Colon (tissue), 2 donors: ENCODE measurements around the gene HCST.
A peak's percentile ranks its signal among the peaks of the same experiment; 100 is the strongest.
"Not testable (repeated sequence)": the region's sequence is repeated elsewhere in the genome, so short reads cannot be mapped to it uniquely, and the experiment has no call there.

Experiments
- FAIRE-seq: peaks from 2 replicates; lab custom pipeline; 2012; peaks lifted over from hg19 to GRCh38; lab: Jason Lieb, UNC
- donor health status: control.
- donor health status: control.

HCST gene

GRCh38 chr19:35879770-35880317 lies 22.5 kb upstream of the HCST start:
- FAIRE-seq, result no peak

GRCh38 chr19:35882114-35882832 lies 20.1 kb upstream of the HCST start:
- FAIRE-seq, result peak; percentile 51

DNA sequence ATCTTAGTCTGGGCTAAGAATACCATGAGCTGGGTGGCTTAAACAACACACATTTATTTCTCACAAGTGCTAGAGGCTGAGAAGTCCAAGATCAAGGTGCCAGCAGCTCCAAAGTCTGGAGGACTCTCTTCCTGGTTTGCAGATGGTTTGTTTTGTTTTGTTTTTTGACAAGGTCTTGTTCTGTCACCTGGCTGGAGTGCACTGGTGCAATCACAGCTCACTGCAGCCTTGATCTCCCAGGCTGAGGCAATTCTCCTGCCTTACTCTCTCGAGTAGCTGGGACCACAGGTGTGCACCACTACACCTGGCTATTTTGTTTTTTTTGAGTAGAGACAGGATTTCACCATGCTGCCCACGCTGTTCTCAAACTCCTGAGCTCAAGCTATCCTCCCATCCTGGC lies 18.4 kb upstream of the HCST start:
- FAIRE-seq, result no peak

GRCh38 chr19:35885225-35885738 lies 17.0 kb upstream of the HCST start:
- FAIRE-seq, result no peak

DNA sequence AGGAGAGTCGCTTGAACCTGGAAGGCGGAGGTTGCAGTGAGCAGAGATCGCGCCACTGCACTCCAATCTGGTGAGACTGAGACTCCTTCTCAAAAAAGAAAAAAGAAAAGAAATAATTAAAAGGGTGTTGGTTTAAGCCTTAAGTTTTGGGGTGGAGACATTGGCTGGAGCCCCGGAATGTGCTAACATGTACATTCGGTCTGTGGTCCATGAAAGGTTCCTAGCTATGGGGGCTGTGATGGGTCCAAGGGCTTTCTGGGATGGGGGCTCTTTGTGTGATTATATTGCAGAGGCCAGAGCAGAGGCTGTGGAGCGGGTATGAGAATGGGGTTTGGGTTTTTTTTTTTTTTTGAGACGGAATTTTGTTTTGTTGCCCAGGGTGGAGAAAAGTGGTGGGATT lies 16.4 kb upstream of the HCST start:
- FAIRE-seq, result no peak

- no peak for FAIRE-seq
Observed at GRCh38 chr19:35887197-35887596, 15.1 kb upstream of the HCST start.

DNA sequence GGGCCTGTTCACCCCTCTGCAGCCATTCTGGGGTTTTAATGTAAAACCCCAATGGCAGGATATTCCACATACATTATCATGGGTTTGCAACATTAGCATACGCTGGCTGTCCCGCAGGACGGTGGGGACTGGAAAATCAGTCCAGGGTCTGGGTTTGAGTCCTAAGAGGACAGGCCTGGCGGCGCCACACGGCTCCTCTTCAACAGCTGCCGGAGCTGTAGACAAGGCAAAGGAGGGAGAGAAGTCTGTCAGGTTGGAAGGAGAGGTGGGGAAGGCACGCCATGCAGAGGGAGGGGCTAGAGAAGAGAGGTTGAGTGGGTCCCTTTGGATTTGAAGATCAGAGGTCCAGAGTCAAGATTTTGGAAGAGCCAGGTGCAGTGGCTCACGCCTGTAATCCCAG lies 13.9 kb upstream of the HCST start:
- FAIRE-seq, result no peak

DNA sequence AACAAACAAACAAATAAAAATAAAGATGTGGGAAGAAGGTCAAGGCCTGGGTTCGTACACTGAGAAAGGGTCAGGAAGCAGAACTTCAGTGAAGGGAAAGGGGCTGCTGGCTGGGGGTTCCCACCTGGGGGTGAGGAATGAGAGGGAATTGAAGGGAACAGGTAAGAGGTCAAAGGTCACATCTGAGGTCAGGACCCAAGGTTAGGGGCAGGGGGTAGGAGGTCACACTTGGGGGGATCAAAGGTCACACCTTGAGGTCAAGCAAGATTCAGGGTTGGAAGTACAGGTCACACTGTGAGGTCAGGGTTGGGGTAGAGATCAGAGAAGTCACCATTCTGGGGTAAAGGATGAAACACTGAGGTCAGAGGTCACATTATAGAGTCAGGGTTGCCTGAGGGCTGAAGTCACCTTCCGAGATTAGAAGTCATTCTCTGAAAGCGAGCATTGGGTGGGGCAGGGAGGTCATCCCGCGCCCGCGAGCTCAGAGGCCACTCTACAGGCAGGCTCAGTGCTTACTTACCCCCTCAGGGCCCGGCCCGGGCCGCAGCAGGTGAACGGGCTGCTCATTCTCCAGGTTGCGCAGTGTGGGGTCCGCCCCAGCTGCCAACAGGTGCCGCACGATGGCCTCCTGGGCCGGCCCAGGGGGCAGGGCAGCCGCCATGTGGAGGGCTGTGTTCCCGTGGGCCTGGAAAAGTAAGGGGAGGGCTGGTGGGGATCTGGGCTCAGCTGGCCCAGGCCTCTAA lies 12.8 kb upstream of the HCST start:
- no peak for FAIRE-seq

- no peak for FAIRE-seq
Observed at GRCh38 chr19:35890113-35890650, 12.1 kb upstream of the HCST start.

- FAIRE-seq, result not testable (repeated sequence)
Observed at GRCh38 chr19:35891819-35892218, 10.5 kb upstream of the HCST start.

- no peak for FAIRE-seq
Observed at GRCh38 chr19:35894342-35894741, 8.0 kb upstream of the HCST start.

- no peak for FAIRE-seq
Observed at GRCh38 chr19:35895911-35896642, 6.3 kb upstream of the HCST start.

DNA sequence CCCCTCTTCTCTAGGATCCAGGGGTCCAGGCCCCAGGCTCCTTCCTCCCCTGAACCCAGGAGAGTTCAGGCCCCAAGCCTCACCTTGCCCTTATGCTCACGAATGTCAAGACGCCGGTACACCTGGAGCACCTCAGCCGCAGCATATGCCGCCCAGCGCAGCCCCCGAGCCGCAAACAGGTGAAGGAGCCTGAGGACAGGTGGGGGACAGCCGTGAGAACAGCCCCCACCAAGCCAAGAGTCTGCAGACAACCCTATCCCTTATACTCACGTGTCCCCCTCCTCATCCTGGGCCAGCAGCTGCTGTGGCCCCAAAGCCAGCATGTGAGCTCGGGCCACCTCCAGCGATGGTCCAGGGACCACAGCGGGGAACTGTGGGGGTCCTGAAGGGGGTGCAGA lies 5.7 kb upstream of the HCST start:
- FAIRE-seq, result no peak

GRCh38 chr19:35897706-35898451 lies 4.5 kb upstream of the HCST start:
- no peak for FAIRE-seq

GRCh38 chr19:35898499-35898809 lies 3.9 kb upstream of the HCST start:
- FAIRE-seq, result no peak

- FAIRE-seq, result no peak
Observed at GRCh38 chr19:35899547-35900214, 2.6 kb upstream of the HCST start.

DNA sequence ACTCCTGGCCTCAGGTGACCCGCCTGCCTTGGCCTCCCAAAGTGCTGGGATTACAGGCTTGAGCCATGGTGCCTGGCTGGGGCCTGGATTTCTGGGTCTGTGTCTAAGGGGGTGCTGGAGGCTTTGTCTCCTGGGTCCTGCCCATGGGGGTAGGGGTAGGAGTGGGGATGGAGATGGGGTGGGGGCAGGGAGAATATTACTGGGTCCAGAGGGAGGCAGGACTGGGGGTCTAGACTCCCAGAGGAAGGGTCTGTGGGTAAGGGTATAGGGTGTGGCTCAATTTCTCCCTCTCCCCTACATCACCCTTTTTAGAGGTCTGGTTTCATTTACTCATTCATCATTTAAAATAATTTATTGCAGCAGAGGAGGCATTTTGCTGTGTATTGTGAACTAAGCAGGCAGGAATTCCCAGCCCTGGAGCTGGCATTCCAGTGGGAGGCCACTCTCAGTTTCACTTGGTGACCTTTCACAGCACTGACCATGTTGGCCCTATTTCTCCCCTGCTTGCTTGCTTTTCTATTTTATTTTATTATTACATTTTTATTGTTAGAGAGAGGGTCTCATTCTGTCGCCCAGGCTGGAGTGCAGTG lies 1.2 kb upstream of the HCST start:
- FAIRE-seq, result no peak

DNA sequence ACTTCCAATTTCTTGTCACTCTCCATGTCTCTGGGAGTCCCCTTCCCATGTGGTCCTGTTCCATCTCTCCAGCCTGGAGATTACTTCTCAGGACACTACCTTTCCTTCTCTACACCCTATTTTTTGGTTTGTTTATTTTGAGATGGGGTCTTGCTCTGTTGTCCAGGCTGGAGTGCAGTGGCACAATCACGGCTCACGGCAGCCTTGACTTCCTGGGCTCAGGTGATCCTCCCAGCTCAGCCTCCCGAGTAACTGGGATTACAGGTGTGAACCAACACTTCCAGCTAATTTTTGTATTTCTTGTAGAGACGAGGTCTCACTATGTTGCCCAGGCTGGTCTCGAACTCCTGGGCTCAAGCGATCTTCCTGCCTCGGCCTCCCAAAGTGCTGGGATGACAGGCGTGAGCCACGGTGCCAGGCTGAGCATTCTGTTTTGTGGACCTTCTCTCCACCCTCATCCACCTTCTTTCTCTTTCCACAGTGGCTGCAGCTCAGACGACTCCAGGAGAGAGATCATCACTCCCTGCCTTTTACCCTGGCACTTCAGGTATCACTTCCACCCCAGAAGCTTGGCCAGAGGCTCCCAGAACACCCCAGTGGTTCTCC lies 644 bp downstream of the HCST start:
- FAIRE-seq, result no peak

DNA sequence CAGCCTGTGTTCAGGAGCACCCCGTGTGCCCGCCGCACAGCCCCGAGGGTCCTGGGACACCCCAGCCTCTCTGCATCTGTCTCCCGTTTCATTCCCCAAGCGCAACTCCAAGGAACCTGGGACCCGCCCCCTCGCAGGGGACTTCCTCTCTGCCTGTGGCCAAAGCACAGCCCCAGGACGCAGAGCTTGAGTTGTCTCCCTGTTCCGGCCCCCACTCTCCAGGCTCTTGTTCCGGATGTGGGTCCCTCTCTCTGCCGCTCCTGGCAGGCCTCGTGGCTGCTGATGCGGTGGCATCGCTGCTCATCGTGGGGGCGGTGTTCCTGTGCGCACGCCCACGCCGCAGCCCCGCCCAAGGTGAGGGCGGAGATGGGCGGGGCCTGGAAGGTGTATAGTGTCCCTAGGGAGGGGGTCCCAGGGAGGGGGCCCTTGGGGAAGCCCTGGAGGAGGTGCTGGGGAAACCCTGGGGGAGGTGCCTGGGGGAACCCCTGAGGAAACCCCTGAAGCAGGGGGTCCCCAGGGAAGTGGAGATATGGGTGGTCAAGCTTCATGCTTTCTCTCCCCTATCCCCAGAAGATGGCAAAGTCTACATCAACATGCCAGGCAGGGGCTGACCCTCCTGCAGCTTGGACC lies 1.3 kb downstream of the HCST start:
- FAIRE-seq, result no peak
